A673 (cell line): ENCODE measurements around the gene MON1B. TPM values are rescaled to one million over a fixed set of nuclear protein-coding genes. Genes with fewer than 3 reads are reported as not detected.

ENCODE experiments used
- BruUV-seq: library from RNA; stranded (reverse); fragments of 400-500 nt; replicated peaks from 2 replicates; lab custom pipeline; 2021; lab: Mats Ljungman, UMichigan
- CTCF ChIA-PET: fragments of 300-600 bp; sonication (Branson Sonifier 250); formaldehyde crosslinking; loops from one replicate; lab custom pipeline; 2022; ENCODE audit warnings: antibody characterized with exemption; lab: Charles Lee
- POLR2A ChIA-PET: fragments of 300-600 bp; sonication (Branson Sonifier 250); formaldehyde crosslinking; loops from one replicate; lab custom pipeline; 2022; ENCODE audit warnings: antibody characterized with exemption; ENCODE audit not compliant: low non-redundant PET; lab: Charles Lee
- DNase-seq: peaks from one replicate; pipeline ENCODE4 v3.0.0-alpha.2; 2015; ENCODE audit warnings: low spot score
- H3K27ac ChIP-seq: fragments of 200-600 bp; sonication (generic); 2 replicates; pipeline ENCODE4 v1.5.1; 2016; ENCODE audit warnings: mixed run types, low read depth, mild to moderate bottlenecking, mixed read lengths, antibody characterized with exemption, low read length; ENCODE audit not compliant: poor library complexity, severe bottlenecking
- H3K27me3 ChIP-seq: fragments of 200-600 bp; sonication (generic); replicated peaks from 2 replicates; pipeline ENCODE4 v1.6.1; 2017; ENCODE audit warnings: mixed run types, low read depth, mild to moderate bottlenecking, mixed read lengths, antibody characterized with exemption, low read length; ENCODE audit not compliant: insufficient read depth, poor library complexity
- H3K36me3 ChIP-seq: fragments of 200-600 bp; sonication (generic); 2 replicates; pipeline ENCODE4 v1.6.1; 2016; ENCODE audit warnings: mixed run types, mild to moderate bottlenecking, mixed read lengths, antibody characterized with exemption, low read length; ENCODE audit not compliant: insufficient read depth, poor library complexity, severe bottlenecking
- H3K4me1 ChIP-seq: fragments of 200-600 bp; sonication (generic); 2 replicates; pipeline ENCODE4 v1.6.1; 2017; ENCODE audit warnings: mixed run types, mild to moderate bottlenecking, mixed read lengths, antibody characterized with exemption, low read length; ENCODE audit not compliant: insufficient read depth, poor library complexity, severe bottlenecking
- H3K4me3 ChIP-seq: fragments of 200-600 bp; sonication (generic); 2 replicates; pipeline ENCODE4 v1.5.1; 2016; ENCODE audit warnings: low read depth, mixed run types, mild to moderate bottlenecking, mixed read lengths, low read length; ENCODE audit not compliant: poor library complexity, severe bottlenecking
- H3K9me3 ChIP-seq: fragments of 200-600 bp; sonication (generic); 2 replicates; pipeline ENCODE4 v1.6.1; 2016; ENCODE audit warnings: mixed run types, low read depth, mild to moderate bottlenecking, mixed read lengths, antibody characterized with exemption, low read length; ENCODE audit not compliant: poor library complexity, severe bottlenecking
- EZH2 ChIP-seq: fragments of 200-600 bp; sonication (generic); IDR thresholded peaks from 2 replicates; pipeline ENCODE4 v1.6.1; 2017; ENCODE audit warnings: borderline replicate concordance, low read depth, mild to moderate bottlenecking, mixed read lengths, antibody characterized with exemption, low read length; ENCODE audit not compliant: poor library complexity, severe bottlenecking
- intact Hi-C: fragments of 100-400 bp; cut with micrococcal nuclease; formaldehyde crosslinking; loops from one replicate; pipeline ENCODE4 v1.10.0; 2022; ENCODE audit not compliant: unreplicated experiment
- total RNA-seq: library from RNA; stranded (reverse); gene quantifications from 2 replicates; pipeline ENCODE4 v1.2.3, GENCODE V29; 2021
- TF ChIP-seq, protein P1 (sequence below): fragments of 300-800, 200-600 bp; sonication (generic); conservative IDR thresholded peaks from 2 replicates; pipeline ENCODE4 v1.5.1; 2017; ENCODE audit warnings: low read depth, mild to moderate bottlenecking, antibody characterized with exemption, low read length, moderate library complexity, mixed read lengths

MON1B gene
- total RNA-seq, 1 experiment from 2014 or later = 44.1 TPM

DNA sequence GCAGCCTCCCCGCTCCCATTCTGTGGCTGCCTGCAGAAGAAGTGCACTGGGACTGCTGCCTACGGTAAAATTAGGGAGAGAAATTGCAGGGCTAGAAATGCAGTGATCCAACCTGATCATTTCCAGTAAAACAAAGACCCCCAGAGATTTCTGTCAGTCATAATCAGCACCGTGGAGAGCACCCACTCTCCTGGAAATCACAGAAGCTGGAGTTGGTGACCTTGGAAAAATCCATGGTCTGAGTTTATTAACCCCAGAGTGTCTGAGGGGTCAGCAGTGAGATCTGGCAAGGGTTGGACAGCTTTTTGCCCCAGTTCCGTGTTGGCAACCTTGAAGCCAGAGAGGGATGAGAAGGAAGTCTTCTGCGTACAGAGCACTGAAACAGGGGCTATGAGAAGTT lies 16.0 kb downstream of the MON1B start:
- POLR2A ChIA-PET = no interaction called here
- DNase-seq = no peak
- Histone ChIP-seq H3K27me3 (no peaks in the 10 kb centered on the region), H3K4me3 (no peak overlapping the region), H3K9me3 (no peaks in the 10 kb centered on the region), H3K36me3 (no peaks in the 10 kb centered on the region), H3K4me1 (no peaks in the 10 kb centered on the region), H3K27ac (no peak overlapping the region)
- TF ChIP-seq, protein P1, sequence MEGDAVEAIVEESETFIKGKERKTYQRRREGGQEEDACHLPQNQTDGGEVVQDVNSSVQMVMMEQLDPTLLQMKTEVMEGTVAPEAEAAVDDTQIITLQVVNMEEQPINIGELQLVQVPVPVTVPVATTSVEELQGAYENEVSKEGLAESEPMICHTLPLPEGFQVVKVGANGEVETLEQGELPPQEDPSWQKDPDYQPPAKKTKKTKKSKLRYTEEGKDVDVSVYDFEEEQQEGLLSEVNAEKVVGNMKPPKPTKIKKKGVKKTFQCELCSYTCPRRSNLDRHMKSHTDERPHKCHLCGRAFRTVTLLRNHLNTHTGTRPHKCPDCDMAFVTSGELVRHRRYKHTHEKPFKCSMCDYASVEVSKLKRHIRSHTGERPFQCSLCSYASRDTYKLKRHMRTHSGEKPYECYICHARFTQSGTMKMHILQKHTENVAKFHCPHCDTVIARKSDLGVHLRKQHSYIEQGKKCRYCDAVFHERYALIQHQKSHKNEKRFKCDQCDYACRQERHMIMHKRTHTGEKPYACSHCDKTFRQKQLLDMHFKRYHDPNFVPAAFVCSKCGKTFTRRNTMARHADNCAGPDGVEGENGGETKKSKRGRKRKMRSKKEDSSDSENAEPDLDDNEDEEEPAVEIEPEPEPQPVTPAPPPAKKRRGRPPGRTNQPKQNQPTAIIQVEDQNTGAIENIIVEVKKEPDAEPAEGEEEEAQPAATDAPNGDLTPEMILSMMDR = no peak
- TF ChIP-seq EZH2 = no peak
- BruUV-seq = no TSS peak
- CTCF ChIA-PET = no interaction called here
- intact Hi-C loops = no loop called here

DNA sequence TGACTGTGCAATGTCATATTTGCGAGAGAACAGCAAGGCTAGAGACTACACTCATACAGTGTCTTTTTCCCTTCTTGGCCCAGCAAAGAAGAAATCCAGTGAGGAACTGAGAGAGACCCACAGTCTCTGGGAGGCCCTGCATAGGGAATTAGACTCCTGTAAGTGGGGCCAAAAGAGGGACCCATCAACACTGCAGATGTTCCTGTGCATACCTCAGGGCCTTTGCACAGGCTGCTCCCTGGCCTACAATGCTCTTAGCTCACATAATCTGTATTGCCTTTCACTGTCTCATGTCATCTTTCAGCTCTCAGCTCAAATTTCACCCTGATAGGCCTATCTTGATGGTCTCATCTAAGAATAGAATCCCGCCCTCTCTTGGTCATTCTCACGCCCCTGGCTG lies 17.4 kb downstream of the MON1B start:
- ChIA-PET POLR2A (no interaction called here), CTCF (no interaction called here)
- TF ChIP-seq EZH2 = no peak
- TF ChIP-seq, protein P1 = no peak
- intact Hi-C loops = no loop called here
- Histone ChIP-seq H3K4me1 (peaks cover 4% of the 10 kb centered on the region), H3K27ac (no peak overlapping the region), H3K9me3 (no peaks in the 10 kb centered on the region), H3K36me3 (no peaks in the 10 kb centered on the region), H3K27me3 (peaks cover 4% of the 10 kb centered on the region), H3K4me3 (no peak overlapping the region)
- DNase-seq = no peak
- BruUV-seq = no TSS peak

DNA sequence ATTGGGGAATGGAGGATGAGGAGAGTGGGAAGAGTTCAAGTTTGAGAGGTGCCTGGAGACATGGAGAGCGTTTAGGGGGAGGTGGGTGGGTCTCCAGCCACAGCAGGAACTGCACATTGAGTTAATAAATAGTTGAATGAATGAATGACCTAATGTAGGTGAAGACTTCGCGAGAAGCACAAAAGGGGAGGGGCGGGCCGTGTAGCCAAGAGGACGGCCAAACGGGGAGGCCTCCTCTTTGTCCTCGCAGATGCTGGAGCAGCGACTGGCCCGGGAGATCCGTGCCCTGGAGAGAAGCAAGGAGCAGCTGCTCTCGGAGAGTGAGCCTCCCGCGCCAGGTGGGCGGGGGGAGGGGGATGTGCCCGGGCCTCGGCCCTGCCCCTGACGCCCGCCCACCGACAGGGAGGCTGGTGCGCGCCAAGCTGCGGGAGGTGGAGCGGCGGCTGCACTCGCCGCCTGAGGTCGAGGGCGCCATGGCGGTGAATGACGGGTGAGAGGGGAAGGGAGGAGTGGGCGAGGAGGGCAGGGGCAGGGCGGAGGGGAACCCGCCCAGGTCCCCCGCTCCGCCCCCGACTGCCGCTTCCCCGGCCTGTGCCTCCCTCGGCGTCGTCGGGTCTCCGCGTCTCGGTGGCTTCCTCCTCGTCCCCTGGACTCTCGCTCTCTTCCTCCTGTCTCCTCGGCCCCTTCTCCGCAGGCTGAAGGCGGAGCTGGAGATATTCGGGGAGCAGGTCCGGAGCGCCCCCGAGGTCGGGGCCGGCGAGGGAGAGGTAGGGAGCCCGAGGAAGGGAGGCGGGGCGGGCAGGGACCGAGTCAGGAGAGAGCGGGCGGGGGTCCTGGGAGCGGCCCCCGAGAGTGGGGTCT lies 21.1 kb downstream of the MON1B start:
- Histone ChIP-seq H3K27ac (no peak overlapping the region), H3K36me3 (no peaks in the 10 kb centered on the region), H3K27me3 (peaks cover 4% of the 10 kb centered on the region), H3K4me1 (peaks cover 4% of the 10 kb centered on the region), H3K9me3 (no peaks in the 10 kb centered on the region), H3K4me3 (peak overlapping the region; percentile 57)
- no TSS peak for BruUV-seq
- DNase-seq = peak; percentile 59
- ChIA-PET CTCF (no interaction called here), POLR2A (no interaction called here)
- TF ChIP-seq EZH2 = no peak
- intact Hi-C loops = no loop called here
